Measurements from ENCODE around the gene SFSWAP. TPM values are rescaled to one million over a fixed set of nuclear protein-coding genes. Genes with fewer than 3 reads are reported as not detected.

The SFSWAP gene
- total and polyA plus RNA-seq, 12 donors = 14.0 to 94.0 (median 29.1) TPM

DNA sequence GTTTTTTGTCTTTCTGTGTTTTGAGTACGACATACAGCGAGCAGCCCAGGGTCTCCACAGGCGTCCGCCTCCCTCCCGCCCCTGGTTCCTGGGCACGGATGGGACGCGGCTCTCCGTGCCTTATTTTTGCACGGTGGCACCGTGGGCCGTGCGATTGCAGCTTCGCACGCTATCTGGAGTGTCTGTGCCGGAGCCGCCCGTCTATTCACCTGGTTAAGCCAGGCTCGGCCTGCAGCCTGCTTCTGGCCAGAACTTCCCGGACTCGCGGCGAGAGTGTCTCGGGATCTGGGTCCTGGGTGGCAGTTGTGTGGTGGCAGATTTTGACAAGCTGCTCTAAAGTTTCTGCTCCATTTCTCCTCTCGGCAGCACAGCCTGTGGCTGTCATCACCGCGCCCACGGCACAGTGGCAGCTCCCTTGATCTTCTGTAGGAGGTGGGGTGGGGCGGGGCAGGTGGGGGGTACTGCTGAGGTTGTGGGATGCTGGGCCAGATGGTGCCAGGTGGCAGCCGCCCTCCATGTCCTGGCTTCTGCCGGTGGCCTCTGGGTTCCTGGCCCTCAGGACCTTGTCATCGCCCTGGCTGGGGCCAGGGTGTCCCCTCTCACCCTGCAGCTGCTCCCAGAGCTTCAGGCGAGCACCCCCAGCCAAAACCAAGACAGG is 120.2 kb downstream of the SFSWAP start:
- peak overlapping the region in 1 of 5 donors; percentile 58 for H3K27ac ChIP-seq
- no peaks in the 10 kb centered on the region for H3K36me3 ChIP-seq (replicated peaks in 1 of 2)
- intact Hi-C loops (cut with DNase I) = loop anchor here in 1 of 2 donors (5.0 kb wide), 1 partner anchor 729 kb away; no protein-coding TSS in a partner anchor
- peak overlapping the region in 1 of 4 donors; percentile 38 for H3K4me3 ChIP-seq
- no peaks in the 10 kb centered on the region for H3K9me3 ChIP-seq (replicated peaks in 1 of 3)
- no peak for TF ChIP-seq POLR2A (IDR thresholded peaks at IDR 0.05)
- TF ChIP-seq, protein P1, sequence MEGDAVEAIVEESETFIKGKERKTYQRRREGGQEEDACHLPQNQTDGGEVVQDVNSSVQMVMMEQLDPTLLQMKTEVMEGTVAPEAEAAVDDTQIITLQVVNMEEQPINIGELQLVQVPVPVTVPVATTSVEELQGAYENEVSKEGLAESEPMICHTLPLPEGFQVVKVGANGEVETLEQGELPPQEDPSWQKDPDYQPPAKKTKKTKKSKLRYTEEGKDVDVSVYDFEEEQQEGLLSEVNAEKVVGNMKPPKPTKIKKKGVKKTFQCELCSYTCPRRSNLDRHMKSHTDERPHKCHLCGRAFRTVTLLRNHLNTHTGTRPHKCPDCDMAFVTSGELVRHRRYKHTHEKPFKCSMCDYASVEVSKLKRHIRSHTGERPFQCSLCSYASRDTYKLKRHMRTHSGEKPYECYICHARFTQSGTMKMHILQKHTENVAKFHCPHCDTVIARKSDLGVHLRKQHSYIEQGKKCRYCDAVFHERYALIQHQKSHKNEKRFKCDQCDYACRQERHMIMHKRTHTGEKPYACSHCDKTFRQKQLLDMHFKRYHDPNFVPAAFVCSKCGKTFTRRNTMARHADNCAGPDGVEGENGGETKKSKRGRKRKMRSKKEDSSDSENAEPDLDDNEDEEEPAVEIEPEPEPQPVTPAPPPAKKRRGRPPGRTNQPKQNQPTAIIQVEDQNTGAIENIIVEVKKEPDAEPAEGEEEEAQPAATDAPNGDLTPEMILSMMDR (IDR thresholded peaks at IDR 0.05) = no peak
- WGBS, 4 donors = 2 to 8% (median 5%) methylated on average over 10 to 33 of the region's 33 CpGs
- peaks cover 4 to 30% of the 10 kb centered on the region in 2 donors for H3K4me1 ChIP-seq (replicated peaks in 1 of 2)
- peaks cover 67% of the 10 kb centered on the region for H3K27me3 ChIP-seq
- DNase-seq = peak in 1 of 7 donors; percentile 28

DNA sequence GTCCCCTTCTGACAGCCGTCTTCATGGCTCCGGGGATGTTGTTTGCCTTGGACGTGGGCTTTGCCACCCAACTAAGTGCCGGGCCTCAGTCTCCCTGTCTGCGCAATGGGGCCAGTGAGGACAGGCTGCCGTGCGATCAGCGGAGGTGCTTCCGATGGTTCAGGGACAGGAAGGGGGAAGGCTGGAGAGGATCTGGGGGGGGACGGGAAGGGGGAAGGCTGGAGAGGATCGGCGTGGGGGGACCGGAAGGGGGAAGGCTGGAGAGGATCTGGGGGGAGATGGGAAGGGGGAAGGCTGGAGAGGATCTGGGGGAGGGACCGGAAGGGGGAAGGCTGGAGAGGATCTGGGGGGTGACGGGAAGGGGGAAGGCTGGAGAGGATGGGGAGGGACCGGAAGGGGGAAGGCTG is 120.7 kb downstream of the SFSWAP start:
- Histone ChIP-seq H3K27ac (peak overlapping the region in 1 of 5 donors; percentile 58), H3K27me3 (peaks cover 64% of the 10 kb centered on the region), H3K4me1 (replicated peaks in 1 of 2) (peaks cover 4 to 30% of the 10 kb centered on the region in 2 donors), H3K9me3 (replicated peaks in 1 of 3) (no peaks in the 10 kb centered on the region), H3K4me3 (peak overlapping the region in 1 of 4 donors; percentile 38), H3K36me3 (replicated peaks in 1 of 2) (no peaks in the 10 kb centered on the region)
- DNase-seq = no peak
- WGBS, 4 donors = 40 to 55% (median 40%) methylated on average over 4 to 16 of the region's 16 CpGs; no CpG with 5 or more reads in 1 of the 4 donors
- intact Hi-C loops (cut with DNase I) = loop anchor here in 1 of 2 donors (5.0 kb wide), 1 partner anchor 729 kb away; no protein-coding TSS in a partner anchor
- TF ChIP-seq, protein P1 (IDR thresholded peaks at IDR 0.05) = no peak
- TF ChIP-seq POLR2A (IDR thresholded peaks at IDR 0.05) = no peak

DNA sequence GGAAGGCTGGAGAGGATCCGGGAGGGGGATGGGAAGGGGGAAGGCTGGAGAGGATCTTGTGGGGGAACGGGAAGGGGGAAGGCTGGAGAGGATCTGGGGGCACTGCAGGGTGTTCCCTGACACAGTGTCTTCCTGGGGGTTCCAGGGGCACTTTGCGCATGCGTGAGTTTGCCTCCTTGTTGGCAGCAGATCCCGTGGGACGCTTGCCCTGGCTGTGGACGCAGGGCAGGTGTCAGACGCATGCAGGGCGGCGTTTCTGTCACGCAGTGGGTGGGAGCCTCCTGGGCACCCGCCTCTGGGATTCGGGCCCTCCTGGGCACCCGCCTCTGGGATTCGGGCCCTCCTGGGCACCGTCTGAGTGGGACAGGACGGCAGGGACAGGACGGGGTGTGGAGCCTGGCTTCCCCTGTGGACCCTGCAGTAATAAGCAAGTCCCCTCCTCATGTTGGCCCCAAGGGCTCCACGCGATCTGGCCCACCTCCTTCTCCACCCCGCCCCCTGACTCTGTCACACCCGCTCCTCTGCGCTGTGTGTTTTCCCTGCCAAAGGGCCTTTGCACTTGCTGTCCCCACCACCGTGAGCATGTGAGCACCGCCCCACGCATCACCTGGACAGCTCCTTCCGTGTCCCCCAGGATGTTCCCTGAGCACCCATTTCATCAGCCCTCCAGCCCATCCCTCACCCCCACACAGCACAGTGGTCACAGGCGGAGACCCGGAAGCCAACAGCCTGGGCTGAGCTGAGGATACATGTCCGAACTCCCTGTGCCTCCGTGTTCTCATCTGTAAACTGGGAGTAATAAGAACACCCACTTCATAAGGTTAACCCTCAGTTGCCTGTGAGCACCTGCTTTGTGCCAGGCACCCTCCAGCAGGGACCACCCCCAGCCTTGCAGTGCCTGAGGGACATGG is 121.7 kb downstream of the SFSWAP start:
- H3K9me3 ChIP-seq (replicated peaks in 1 of 3) = no peaks in the 10 kb centered on the region
- no peak for TF ChIP-seq POLR2A (IDR thresholded peaks at IDR 0.05)
- TF ChIP-seq, protein P1 (IDR thresholded peaks at IDR 0.05) = no peak
- H3K36me3 ChIP-seq (replicated peaks in 1 of 2) = no peaks in the 10 kb centered on the region
- H3K27me3 ChIP-seq = peaks cover 60% of the 10 kb centered on the region
- 49 to 56% (median 49%) methylated on average over 16 to 31 of the region's 31 CpGs for WGBS, 4 donors
- H3K27ac ChIP-seq = peak overlapping the region in 1 of 5 donors; percentile 22
- H3K4me3 ChIP-seq = no peak overlapping the region
- intact Hi-C loops (cut with DNase I) = loop anchor here in 1 of 2 donors (5.0 kb wide), 1 partner anchor 730 kb away; no protein-coding TSS in a partner anchor
- DNase-seq = peak in 2 of 7 donors; percentile 20 to 44
- peaks cover 4 to 30% of the 10 kb centered on the region in 2 donors for H3K4me1 ChIP-seq (replicated peaks in 1 of 2)

Data from adrenal gland (tissue), 12 donors.